NCI-H2107 treated with DMSO at 0.1 percent for 48 hours (cell line): ENCODE measurements around the gene TMTC1.
"Not testable (repeated sequence)": the region's sequence is repeated elsewhere in the genome, so short reads cannot be mapped to it uniquely, and the experiment has no call there.

Source experiments
- DNase-seq: peaks from one replicate; lab custom pipeline; 2025; ENCODE audit not compliant: unreplicated experiment; lab: John Stamatoyannopoulos, UW

The TMTC1 gene

DNA sequence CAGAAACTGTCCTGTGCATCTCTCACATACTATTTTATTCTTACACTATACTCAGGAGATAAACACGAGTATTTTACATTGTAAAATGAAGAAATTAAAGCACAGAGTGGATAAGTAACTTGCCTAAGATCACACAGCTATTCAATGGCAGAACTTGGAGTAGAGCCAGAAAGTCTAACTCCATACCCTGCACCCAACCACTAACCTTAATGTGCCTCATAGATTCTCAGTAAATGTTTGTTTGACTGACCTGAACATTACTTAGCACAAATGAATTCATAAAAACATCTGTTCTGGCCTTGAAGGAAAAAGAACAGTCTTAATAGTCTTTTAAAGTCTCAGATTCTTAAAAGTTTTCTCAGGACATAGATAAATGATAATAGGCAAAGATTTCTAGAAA is 202.8 kb downstream of the TMTC1 start:
- DNase-seq = no peak

- DNase-seq = no peak
These were observed 205.0 kb downstream of the TMTC1 start for GRCh38 chr12:29578731-29579130.

GRCh38 chr12:29578070-29578469 is 205.7 kb downstream of the TMTC1 start:
- DNase-seq = no peak

GRCh38 chr12:29574500-29574899 is 209.2 kb downstream of the TMTC1 start:
- no peak for DNase-seq

DNA sequence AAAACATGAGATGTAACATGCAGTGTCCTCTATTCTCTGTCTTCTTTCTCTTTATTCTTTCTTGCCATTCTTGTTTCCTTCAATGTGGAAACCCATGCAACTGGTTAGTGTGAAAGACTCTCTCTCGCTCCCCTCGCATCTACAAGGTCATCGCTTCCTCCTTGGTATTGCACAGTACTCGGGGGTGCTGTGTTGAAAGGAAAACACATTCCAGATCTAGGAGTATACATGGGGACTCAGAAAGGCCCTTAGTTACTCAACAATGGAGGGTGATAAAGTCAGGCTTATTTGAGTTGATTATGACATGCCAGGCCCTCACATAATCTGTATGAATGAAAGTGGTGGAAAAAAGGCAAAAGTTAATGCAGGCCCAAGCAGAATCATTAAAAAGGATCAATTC is 210.8 kb downstream of the TMTC1 start:
- no peak for DNase-seq

DNA sequence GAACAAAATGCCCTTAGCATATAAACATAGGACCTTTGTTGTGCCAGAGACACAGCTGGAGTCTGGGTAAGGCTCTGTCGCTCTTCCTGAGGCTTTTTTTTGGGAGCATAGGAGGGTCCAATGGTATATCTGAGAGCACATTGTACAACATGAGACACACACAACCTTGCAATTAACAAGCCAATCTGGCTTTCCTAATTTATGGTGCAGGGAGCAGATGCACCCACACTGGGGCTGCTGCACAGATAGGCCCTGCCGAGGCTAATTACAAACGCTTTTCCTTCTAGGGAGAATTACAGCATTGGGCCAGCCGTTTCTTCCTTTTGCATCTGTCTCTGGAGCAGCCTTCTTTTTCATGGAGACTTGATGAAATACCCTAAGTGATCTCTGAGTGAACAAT is 211.3 kb downstream of the TMTC1 start:
- DNase-seq = no peak

DNA sequence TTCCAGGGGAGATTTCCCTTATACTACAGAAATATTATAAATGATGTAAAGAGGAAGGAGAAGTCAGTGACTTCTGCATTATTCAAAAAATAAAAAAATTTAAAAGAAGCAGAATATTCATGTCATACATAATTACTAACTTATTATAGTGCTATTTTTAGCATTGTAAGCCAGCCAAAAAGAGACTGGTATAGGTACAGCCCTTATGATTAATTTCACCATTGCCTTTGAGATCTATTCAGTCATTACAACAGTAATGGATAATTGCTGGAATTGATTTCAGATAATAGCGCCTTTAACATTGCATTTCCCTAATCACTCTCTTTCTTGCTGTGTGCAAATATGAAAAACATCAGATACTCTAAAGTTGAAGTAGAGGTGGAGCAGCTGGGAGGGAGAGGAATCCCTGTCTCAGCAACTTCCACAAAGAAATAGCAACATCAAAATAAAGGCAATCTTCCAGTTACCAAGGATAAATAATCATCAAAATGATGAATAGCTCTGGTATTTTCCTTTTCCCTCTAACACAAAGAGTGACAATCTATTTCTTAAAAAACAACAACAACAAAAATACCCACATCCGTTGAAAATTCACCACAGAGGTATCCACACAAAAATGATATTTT is 214.5 kb downstream of the TMTC1 start:
- no peak for DNase-seq

GRCh38 chr12:29566441-29566840 is 217.3 kb downstream of the TMTC1 start:
- no peak for DNase-seq

DNA sequence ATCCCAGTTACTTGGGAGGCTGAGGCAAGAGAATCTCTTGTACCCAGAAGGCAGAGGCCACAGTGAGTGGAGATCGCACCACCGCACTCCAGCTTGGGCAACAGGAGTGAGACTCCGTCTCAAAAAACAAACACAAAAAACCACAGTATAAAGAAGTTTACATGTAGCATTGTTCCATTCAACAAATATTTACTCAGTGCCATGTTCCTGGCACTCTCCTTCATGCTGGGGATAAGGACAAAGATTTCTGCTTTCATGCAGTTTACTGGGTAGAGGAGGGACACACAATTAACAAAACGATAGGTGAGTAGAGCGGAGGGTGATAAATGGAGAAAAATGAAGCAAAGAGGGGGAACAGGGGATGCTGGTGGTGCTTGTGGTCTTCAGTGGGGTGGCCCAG is 218.0 kb downstream of the TMTC1 start:
- DNase-seq = no peak

- no peak for DNase-seq
These were observed 218.8 kb downstream of the TMTC1 start for GRCh38 chr12:29564925-29565324.

DNA sequence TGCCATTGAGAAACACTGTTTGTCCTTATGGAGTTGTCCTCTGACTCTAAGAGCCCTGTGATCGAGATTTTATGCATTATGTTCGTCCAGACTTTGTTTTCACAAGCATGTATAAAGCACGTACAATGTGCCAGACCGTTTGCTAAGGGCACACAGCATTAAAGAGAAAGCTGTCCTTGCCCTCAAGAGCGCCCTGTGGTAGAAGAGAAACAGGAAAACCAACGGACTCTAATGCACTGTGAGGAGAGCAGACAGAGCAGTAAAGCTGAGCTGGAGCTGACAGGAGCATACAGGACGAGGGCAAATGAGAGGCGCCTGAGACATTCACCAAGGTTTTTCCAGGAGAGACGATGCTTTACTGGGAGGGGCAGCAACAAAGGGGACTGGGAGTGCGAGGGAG is 220.1 kb downstream of the TMTC1 start:
- no peak for DNase-seq

DNA sequence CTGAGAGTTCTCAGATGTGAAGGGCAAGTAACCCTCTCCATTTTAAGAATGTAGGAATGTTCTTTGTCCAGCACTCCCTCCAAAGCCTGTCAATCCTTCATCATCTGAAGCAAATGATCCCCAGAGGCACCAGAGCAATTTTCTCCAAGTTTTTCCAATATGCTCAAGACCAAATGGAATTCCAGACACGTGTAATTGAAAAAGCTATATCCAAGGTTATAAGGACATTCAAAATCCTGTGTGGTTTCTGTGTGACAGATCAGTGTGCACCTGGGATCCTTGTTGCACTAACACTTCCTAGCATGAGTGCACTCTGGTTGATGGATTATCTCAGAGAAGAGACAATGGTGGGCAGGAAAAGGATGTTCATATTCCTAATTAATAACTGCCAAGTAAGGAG is 220.7 kb downstream of the TMTC1 start:
- DNase-seq = no peak

GRCh38 chr12:29562110-29562804 is 221.5 kb downstream of the TMTC1 start:
- no peak for DNase-seq

- DNase-seq = no peak
These were observed 222.1 kb downstream of the TMTC1 start for GRCh38 chr12:29561664-29562071.

GRCh38 chr12:29559198-29559597 is 224.5 kb downstream of the TMTC1 start:
- no peak for DNase-seq

GRCh38 chr12:29556363-29556762 is 227.4 kb downstream of the TMTC1 start:
- DNase-seq = no peak

GRCh38 chr12:29555451-29555850 is 228.3 kb downstream of the TMTC1 start:
- not testable (repeated sequence) for DNase-seq

DNA sequence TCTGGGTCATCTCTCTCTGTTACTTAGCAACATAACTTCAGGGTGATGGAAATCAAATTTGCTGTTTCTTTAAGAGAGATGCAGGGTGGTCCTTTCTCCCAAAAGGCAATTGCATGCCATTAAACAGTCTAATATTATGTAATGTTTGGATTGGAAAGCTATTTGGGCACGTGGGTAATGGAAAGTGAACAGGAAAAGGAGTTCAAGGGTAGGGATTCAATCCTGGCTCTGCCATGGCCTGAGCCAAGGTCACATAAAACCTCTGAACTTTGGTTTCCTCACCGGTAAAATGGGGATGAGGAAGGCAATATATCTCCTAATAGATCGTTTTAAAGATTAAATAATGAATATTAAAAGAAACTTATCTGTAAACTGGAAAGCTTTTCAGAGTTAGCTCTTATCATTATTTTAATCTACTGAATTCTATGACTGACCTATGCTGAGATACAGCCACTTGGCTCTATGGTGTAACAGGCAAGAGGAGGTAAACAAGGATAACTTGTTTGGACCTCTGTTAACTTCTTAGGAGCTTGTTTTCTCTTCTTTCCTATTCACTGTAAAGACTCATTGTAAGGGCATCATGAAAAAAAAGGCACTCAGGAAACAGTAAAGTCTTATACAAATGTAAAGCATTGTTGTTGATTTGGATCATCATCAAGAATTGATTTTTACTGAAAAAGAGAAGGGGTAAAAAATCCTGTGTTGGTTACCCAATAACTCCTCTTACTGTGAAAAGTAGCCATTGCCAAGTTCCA is 230.6 kb downstream of the TMTC1 start:
- DNase-seq = no peak

DNA sequence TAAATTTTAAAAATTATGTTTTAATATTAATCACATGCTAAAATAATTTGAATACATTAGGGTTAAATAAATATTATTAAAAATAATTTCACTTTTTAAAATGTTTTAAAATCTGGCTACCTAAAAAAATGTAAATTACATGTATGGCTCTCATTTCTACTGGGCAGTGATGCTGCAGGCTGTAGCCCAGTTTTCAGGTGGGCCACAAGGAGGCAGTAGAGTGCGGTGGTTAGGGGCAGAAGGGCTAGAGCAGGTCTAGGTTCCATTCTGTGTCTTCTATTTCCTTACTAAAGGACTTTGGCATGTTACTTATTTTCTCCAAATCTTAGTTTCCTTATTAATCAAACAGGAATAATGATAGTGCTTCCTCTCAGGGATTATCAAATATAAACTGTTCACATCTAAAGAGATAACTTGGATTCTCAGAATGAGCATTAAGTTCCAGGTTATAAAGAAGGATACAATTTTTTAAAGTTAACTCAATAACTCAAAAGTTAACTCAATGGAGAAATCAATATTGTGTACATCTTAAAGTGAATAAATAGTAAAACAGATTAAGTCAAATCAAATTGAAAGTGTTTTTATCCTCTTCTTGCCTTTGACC is 231.3 kb downstream of the TMTC1 start:
- peak; percentile 65 for DNase-seq

DNA sequence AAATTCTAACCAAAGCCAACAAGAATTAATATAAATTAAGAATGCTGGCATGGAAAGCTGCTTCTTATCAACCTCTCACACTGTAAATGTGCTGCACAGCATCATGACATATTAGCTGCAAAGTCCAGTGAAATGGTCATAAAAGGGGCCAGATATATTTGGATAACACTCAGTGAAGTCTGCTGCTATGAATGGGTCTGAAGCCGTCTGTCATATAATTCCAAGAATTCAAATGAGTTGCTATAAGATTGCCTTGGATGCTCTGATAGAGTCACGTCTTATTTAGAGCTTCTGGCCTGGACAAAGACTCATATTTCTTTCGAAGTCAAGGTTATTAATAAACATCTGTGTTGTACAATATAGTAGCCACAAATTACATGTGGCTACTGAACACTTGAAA is 231.9 kb downstream of the TMTC1 start:
- no peak for DNase-seq

GRCh38 chr12:29547864-29548263 is 235.9 kb downstream of the TMTC1 start:
- DNase-seq = no peak

- no peak for DNase-seq
These were observed 236.6 kb downstream of the TMTC1 start for GRCh38 chr12:29547151-29547632.
